ENCODE measurements around the gene SF3B2.
"Not testable (repeated sequence)": the region's sequence is repeated elsewhere in the genome, so short reads cannot be mapped to it uniquely, and the experiment has no call there.

The SF3B2 gene

GRCh38 chr11:66020212-66020611 is 32.0 kb upstream of the SF3B2 start:
- no peak for DNase-seq

DNA sequence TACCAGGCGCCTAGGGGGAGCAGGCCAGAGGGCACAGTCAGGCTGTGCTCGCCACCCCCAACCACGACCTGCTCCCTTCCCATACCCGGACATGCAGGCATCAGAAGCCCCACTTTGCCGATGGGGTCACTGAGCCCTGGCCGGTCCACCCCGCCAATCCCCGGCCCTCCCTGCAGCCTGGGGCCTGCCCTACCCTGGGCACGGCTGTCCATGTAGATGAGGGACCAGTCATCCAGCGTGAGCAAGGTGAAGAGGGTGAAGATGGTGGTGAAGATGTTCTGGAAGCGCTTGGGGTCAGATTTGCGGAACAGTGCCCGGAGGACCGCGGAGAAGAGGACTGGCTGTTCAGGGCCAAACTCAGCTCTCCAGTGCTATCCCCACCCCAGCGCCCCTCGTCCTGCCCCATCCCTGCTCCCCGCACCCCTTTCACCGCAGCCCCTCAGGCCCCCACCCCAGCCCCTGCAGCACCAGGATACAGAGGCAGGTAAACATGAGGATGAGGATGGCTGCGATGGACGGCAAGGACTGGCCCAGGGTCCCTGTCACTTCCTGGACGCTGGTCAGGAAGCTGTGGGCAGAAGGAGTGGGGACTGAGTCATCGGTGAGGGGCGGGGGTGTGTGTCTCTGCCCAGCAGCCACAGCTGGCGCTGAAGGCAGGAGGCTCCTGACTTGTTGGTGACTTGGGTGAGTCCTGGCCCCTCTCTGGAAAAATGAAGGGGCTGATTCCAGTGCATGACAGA is 31.4 kb upstream of the SF3B2 start:
- no peak for DNase-seq

DNA sequence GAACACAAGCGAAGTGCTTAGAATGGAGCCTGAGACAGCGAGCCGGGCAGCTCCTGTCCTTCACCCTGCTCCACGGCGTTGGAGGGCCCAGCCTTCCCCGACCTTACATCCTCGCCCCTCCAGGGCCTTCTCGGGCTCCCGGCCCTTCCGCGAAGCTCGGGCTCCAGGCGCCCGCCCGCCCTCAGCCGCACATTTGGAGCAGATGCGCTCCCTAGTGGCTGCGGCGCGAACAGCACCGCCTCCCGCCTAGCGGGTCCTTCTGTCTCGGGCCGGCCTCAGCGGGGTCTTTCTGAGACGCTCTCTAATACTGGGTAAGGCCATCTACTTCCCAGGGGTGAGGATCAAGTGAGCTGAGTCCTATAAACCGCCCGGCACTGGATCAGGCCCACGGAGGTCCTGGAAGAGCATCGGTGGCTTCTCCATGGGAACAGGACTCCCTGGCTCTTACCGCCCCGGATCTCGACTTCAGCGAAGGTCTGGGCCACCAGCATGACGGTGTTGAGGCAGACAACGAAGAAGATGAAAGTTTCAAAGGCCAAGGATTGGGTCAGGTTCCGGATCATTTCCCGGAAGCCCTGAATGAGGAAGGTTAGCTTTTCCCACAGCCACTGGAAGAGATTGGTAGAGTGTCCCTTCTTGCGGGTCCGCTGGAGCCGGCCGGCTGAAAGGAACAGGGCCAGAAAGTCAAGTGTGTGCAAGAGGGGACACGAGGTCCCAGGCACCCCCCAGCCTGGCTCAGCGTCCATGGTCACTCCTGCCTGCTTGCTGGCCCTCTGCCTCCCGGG is 29.6 kb upstream of the SF3B2 start:
- peak; percentile 65 for DNase-seq

- not testable (repeated sequence) for DNase-seq
Observed at GRCh38 chr11:66023186-66023440, 29.1 kb upstream of the SF3B2 start.

DNA sequence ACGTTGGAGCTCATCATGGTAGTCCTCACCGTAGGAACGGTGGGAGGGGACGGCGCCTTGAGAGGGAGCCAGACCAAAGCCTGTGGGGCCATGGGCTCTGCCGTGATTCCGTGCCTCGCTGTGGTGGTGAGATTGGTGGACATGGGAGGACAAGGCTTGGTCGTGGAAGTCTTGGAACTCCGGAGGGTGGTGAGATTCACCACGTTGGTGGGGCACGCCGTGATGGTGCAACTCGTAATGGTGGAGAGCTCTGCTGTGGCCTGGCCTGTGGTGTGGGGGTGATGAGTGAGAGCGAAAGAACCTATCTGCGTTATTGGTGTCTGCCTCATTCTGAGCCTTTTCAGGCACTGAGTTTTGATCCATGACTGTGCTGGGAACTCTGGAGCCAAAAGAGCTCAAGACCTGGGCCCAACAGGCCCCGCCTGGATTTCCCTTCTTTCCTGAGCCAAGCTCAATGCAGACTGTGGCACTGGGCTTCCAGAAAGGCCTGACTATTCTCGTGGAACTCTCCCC is 26.1 kb upstream of the SF3B2 start, which contains the start of gene CATSPER1:
CATSPER1 (minus strand) TSS at position 463 of the 513 bp plus-strand sequence; CDS start at position 363, 100 bp downstream.
- no peak for DNase-seq

- no peak for DNase-seq
Observed at GRCh38 chr11:66032957-66033735, 19.0 kb upstream of the SF3B2 start.

- DNase-seq, result no peak
Observed at GRCh38 chr11:66035653-66036333, 16.4 kb upstream of the SF3B2 start.

DNA sequence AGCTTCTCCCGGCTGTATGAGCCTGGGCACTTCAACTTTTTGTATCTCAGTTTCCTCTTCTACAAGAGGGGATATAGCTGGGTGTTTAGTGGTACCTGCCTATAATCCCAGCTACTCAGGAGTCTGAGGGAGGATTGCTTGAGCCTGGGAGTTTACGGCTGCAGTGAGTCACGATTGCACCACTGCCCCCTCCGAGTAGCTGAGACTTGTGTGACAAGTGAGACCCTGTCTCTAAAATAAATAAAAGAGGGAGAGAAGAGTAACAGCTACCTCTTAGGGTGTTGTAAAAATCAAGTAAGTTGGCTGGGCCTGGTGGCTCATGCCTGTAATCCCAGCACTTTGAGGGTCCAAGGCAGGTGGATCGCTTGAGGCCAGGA is 15.8 kb upstream of the SF3B2 start:
- DNase-seq, result no peak

- DNase-seq, result no peak
Observed at GRCh38 chr11:66037327-66037726, 14.8 kb upstream of the SF3B2 start.

- DNase-seq, result no peak
Observed at GRCh38 chr11:66039765-66040164, 12.4 kb upstream of the SF3B2 start.

- DNase-seq, result no peak
Observed at GRCh38 chr11:66042227-66042995, 9.8 kb upstream of the SF3B2 start.

GRCh38 chr11:66042996-66043906 is 8.9 kb upstream of the SF3B2 start:
- DNase-seq, result no peak

DNA sequence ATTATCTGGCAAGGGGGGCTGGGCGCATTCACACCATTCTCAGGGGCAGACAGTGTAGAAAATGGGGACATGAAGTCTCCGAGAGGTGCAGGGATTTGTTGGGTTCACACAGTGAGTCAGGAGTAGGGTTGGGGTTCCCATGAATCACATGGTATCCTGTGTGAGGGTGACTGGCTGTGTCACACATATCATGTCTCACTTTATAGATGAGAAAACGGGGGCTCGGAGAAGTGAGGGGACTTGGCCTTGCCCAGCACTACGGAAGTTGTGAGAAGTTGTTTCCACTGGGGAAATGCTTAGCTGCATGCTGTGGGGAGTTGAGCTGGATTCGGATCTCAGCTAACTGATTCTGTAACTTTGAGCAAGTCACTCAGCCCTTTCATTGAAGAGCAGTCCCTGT is 7.4 kb upstream of the SF3B2 start:
- no peak for DNase-seq

GRCh38 chr11:66045177-66045639 is 7.0 kb upstream of the SF3B2 start:
- peak; percentile 74 for DNase-seq

DNA sequence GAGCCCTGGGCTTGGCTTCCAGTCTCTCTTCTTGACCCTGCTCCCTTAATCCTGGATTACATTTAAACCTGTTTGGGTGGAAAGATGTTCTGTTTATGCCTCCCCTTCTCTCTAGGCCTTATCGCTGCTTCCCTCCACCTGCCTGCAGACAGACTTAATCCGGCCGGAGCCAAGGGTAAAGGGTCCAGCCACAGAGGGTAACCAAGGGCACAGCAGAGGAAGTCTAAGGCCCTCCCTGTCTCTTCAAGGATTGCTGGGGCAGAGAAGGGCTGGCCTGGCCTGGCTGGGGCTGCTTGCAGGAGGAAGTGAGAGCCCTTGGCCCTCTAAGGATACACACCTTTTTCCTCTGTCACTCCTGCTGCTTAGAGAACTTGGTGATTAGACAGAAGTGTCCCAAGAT is 5.3 kb upstream of the SF3B2 start:
- no peak for DNase-seq

DNA sequence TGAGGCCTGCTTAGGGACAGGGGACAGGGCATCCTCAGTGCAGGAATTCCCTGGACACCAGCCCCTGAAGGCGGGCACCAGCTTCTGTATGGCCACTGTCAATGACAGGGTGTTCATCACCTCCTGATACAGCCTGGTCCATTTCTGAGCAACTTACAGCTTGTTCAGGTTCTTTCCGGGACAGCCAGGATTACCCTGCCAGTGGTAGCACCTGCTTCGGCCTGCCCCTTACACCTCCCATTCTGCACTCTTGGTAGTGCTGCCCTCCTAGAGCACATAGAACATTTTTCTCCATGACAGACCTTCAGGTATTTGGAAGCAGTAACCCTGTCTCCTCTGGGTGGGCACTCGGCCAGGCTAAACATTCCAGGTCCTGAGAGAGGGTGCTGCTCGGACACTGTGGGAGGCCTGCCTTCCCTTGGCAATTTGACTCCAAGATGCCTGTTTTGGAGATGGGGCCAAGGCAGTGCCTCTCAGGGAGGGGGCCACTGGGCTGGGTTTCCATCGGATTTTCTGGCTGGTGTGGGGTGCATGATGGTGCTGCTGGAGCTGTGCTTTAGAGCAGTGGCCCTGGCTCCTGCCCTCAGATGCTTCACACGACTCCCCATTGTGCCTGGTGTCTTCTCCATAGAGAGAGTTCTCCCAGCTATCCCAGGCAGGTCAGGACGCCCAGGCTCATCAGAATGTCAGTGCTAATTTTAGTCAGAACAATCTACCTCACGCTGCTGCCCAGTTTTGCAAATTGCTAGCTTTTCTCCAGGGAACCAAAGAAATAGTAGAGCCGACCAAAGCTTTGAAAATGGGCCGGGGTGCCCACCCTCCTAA is 4.4 kb upstream of the SF3B2 start:
- DNase-seq, result no peak

GRCh38 chr11:66048547-66049323 is 3.4 kb upstream of the SF3B2 start, which contains the start of gene GAL3ST3:
GAL3ST3 (minus strand) TSS chr11:66049161; CDS start chr11:66045415, 3,746 bp downstream.
- peak; percentile 27 for DNase-seq

GRCh38 chr11:66050581-66051231 is 1.5 kb upstream of the SF3B2 start:
- peak; percentile 24 for DNase-seq

Measured in NCI-H510A treated with DMSO at 0.1 percent for 48 hours (cell line).